Mesothelial cell of epicardium (in vitro differentiated cells): Measurements from ENCODE around the gene BMPR1B. TPM values are rescaled to one million over a fixed set of nuclear protein-coding genes. Genes with fewer than 3 reads are reported as not detected.

Experiments
- DNase-seq, 2 experiments: peaks; one replicate each; pipeline ENCODE4 v3.0.0; 2021; ENCODE audit warnings: low spot score in 2 of 2; ENCODE audit not compliant: unreplicated experiment in 2 of 2
- H3K27ac Mint-ChIP-seq: 2 replicates; pipeline ENCODE4 v1.8.0; 2021; ENCODE audit warnings: mixed read lengths
- H3K27me3 Mint-ChIP-seq: 2 replicates; pipeline ENCODE4 v1.8.0; 2021; ENCODE audit warnings: low read depth, mixed read lengths
- H3K36me3 Mint-ChIP-seq: 2 replicates; pipeline ENCODE4 v1.8.0; 2021; ENCODE audit warnings: mixed read lengths
- H3K4me1 Mint-ChIP-seq: 2 replicates; pipeline ENCODE4 v1.8.0; 2021; ENCODE audit warnings: mixed read lengths
- H3K4me3 Mint-ChIP-seq: 2 replicates; pipeline ENCODE4 v1.8.0; 2021; ENCODE audit warnings: mild to moderate bottlenecking, moderate library complexity, mixed read lengths
- H3K9me3 Mint-ChIP-seq: 2 replicates; pipeline ENCODE4 v1.8.0; 2021; ENCODE audit warnings: mixed read lengths
- total RNA-seq: library from RNA; stranded (reverse); gene quantifications from 3 replicates; pipeline ENCODE4 v1.2.1, GENCODE V29; 2021
- TF ChIP-seq, protein P1 (sequence below): fragments of 200-600 bp; sonication (generic); IDR thresholded peaks from one replicate; pipeline ENCODE4 v1.5.0; 2021; ENCODE audit warnings: antibody characterized with exemption; ENCODE audit not compliant: unreplicated experiment

The BMPR1B gene
- total RNA-seq, 1 donor from 2014 or later: 2.6 TPM

DNA sequence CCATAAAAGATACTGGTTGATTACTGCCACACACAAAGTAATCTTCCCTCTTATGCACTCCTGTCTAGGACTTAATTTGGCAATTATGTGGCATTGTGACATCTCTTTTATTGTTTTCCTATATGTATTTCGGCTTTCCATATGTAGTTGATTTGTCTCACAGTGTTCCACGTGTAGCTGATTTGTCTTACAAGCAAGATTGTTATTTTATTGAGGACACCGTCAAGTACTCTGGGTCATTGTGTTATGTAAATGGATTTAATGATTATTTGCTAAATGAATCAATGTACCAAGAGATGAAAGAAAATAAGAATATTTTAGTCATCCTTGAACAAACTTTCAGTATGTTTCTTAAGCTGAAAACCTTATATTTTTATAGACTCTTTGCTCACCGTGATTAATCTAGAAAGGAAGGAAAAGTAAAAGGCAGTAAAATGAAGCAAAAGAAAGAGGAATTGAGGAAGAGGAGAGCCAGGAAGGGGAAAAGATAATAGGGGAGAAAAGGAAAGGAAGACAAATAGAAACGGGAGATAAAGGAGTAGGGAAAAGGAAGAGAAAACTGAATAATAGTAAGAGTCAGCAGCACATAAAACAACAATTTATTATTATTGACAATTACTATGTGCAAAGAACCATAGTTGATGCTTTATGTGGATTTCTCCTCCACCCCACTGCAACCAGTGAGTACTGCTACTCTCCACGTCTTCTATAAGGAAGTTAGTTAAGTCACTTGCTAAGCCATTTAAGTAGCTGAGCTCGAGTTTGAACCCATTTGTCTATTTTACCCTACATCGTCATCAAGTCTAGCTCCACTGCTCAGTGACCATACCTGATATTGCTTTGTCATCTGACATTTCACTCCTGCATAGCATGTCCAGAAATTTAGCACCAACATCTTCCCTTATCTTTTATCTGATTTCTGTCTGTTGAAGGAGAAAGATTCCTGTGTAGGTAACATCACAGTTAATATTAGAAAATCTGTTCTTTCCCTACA is 336.5 kb downstream of the BMPR1B start:
- DNase-seq: no peak
- peaks cover 21% of the 10 kb centered on the region for H3K4me1 Mint-ChIP-seq
- H3K36me3 Mint-ChIP-seq: no peaks in the 10 kb centered on the region
- H3K4me3 Mint-ChIP-seq: no peak overlapping the region
- no peak overlapping the region for H3K27ac Mint-ChIP-seq
- TF ChIP-seq, protein P1, sequence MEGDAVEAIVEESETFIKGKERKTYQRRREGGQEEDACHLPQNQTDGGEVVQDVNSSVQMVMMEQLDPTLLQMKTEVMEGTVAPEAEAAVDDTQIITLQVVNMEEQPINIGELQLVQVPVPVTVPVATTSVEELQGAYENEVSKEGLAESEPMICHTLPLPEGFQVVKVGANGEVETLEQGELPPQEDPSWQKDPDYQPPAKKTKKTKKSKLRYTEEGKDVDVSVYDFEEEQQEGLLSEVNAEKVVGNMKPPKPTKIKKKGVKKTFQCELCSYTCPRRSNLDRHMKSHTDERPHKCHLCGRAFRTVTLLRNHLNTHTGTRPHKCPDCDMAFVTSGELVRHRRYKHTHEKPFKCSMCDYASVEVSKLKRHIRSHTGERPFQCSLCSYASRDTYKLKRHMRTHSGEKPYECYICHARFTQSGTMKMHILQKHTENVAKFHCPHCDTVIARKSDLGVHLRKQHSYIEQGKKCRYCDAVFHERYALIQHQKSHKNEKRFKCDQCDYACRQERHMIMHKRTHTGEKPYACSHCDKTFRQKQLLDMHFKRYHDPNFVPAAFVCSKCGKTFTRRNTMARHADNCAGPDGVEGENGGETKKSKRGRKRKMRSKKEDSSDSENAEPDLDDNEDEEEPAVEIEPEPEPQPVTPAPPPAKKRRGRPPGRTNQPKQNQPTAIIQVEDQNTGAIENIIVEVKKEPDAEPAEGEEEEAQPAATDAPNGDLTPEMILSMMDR: no peak
- no peaks in the 10 kb centered on the region for H3K27me3 Mint-ChIP-seq
- H3K9me3 Mint-ChIP-seq: peaks cover 2% of the 10 kb centered on the region

DNA sequence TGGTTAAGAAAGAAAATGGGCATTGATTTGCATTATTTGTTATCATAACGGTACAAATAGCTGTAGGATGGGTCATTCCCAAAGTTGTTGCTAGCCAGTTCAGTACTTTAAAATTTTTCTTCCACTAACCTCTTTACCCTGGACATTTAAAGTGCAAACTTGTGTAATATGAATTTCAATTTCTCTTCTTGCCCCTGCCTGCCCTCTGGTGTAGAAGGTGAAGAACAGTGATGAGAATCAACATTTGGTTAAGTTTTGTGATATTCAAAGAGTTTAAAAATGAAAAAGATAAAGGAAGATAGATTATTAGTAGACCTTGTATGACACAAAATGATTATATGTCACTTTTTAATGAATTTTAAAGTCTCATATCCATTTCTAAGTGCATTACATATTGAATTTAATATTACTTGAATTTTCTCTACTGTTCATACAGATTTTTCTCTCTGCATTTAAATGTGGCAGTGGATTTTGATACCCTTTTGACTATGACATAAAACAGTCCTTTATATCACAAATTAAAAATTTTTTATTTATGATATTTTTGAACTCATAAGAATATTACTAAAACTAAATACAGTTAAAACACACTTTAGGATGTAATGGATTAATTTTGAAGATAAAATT is 337.7 kb downstream of the BMPR1B start:
- peaks cover 14% of the 10 kb centered on the region for H3K9me3 Mint-ChIP-seq

DNA sequence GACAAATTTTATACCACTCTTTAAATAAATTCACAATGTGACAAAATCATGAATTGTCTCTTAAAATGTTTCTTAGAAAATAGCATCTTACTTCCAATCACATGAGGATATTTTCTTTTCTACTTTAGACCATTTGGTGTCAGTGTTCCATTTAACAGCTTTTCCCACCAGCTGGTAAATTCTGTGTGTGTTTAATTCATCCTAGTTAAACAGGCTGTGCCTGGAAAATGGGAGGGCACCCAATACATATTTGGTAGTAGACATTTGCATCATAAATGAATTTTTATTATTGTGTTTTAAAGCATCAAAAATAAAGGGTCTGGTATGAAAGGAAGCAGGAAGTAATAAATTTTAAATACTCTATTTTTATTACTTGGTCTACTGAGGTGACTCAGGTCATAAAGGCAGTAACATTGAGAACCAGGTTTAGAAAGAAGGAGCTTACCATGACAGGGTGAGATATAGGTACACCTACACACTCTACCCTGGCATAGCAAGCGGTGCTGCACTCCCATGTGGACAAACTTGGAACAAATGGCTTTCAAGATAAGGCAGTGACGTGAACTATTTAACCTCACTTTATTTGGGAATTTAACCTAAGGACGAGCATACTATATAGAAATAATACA is 344.5 kb downstream of the BMPR1B start:
- Mint-ChIP-seq H3K9me3 (peaks cover 17% of the 10 kb centered on the region), H3K27me3 (peaks cover 4% of the 10 kb centered on the region), H3K4me3 (no peak overlapping the region), H3K27ac (no peak overlapping the region), H3K36me3 (peaks cover 8% of the 10 kb centered on the region), H3K4me1 (no peaks in the 10 kb centered on the region)
- DNase-seq: no peak
- TF ChIP-seq, protein P1: no peak

More for the DNA sequence above, 337.7 kb downstream of the BMPR1B start:
- H3K4me1 Mint-ChIP-seq: peaks cover 17% of the 10 kb centered on the region
- no peak overlapping the region for H3K4me3 Mint-ChIP-seq
- no peak for DNase-seq
- H3K27me3 Mint-ChIP-seq: peaks cover 2% of the 10 kb centered on the region
- peaks cover 7% of the 10 kb centered on the region for H3K36me3 Mint-ChIP-seq
- TF ChIP-seq, protein P1: peak; percentile 44
- no peak overlapping the region for H3K27ac Mint-ChIP-seq

DNA sequence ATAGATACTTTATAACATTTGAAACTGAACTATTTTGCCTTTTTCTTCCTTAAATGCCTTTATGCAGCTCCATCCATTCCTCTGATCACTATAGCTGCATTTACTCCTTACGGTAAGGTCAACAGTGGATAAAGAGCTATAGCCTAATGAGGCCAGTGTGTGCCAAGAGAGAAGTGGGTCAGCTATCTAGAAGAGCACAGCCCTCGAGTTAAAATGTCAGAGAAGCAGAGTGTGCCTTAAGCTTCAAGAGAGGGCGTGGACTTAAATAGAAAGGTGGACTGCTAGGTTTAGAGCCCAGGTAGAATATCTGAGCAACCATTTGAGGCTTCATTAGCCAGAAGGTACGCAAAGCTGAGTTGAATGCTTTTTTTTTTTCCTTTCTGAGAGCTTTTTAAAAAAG is 347.4 kb downstream of the BMPR1B start:
- peaks cover 6% of the 10 kb centered on the region for H3K27me3 Mint-ChIP-seq
- no peak for DNase-seq
- H3K4me3 Mint-ChIP-seq: no peak overlapping the region
- H3K27ac Mint-ChIP-seq: no peak overlapping the region
- peaks cover 7% of the 10 kb centered on the region for H3K9me3 Mint-ChIP-seq
- H3K4me1 Mint-ChIP-seq: peaks cover 9% of the 10 kb centered on the region
- TF ChIP-seq, protein P1: no peak
- peaks cover 5% of the 10 kb centered on the region for H3K36me3 Mint-ChIP-seq

DNA sequence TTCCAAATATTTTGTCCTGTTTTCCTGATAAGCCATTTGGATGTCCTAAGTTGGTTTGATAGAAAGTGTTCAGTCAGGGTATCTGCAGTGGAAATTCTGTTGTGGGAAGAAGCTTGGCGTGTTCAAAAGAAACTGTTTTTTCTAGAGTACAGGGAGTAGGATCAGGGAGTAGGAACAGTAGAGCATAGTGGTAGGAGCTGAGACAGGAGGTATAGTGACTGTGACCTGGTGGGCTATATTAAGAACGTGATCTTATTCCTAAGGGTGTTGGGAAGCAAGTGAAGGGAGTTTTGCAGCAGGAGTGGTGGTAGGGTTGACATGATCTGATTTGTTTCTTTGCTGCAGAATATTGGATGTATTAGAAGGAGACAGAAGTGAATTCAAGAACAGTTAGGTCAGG is 348.2 kb downstream of the BMPR1B start:
- Mint-ChIP-seq H3K27ac (no peak overlapping the region), H3K36me3 (no peaks in the 10 kb centered on the region), H3K4me3 (no peak overlapping the region), H3K27me3 (peaks cover 4% of the 10 kb centered on the region), H3K4me1 (peaks cover 9% of the 10 kb centered on the region), H3K9me3 (no peaks in the 10 kb centered on the region)
- TF ChIP-seq, protein P1: no peak
- DNase-seq: no peak
